ENCODE data around the gene MUS81. TPM values are rescaled to one million over a fixed set of nuclear protein-coding genes. Genes with fewer than 3 reads are reported as not detected.
A peak's percentile ranks its signal among the peaks of the same experiment; 100 is the strongest.

MUS81 gene
- total and polyA plus RNA-seq, 9 of the 15 experiments (the other 6 are each of a cell fraction or from before 2014, with no cell fraction given): 13.4 to 118 (median 53.7) TPM

GRCh38 chr11:65826984-65827735 is 33.1 kb upstream of the MUS81 start (continued):
- TF ChIP-seq TRIM25 (IDR thresholded peaks at IDR 0.05; ENCODE audit: borderline replicate concordance) (no peak), XRCC4 (IDR thresholded peaks at IDR 0.05; ENCODE audit: extremely low read depth, insufficient read depth, insufficient read length) (no peak), POLR2AphosphoS2 (IDR thresholded peaks at IDR 0.05; ENCODE audit: low read length) (no peak)

- DNase-seq (ENCODE audit: extremely low read depth in 1 of 4, low spot score in 3 of 4) (peak in 2 of 4 experiments; percentile 2 to 3), FAIRE-seq (no peak), ATAC-seq (no peak)
- H3K79me2 ChIP-seq (ENCODE audit: control insufficient read depth, insufficient read depth, low read length): no peaks in the 10 kb centered on the region
- H3K9ac ChIP-seq (ENCODE audit: insufficient read depth in 1 of 2, low read depth in 2 of 2, low read length in 2 of 2): peak overlapping the region in 1 of 2 experiments; percentile 40; a peak in 1 of 4 replicates
- ChIA-PET CTCF (ENCODE audit: low intra/inter-chr PET ratio) (no interaction called here), POLR2A (interaction anchor here (0.6 to 5.2 kb wide), 2 partner anchors 22 to 158 kb away, joined by 4 to 27 read pairs; no protein-coding TSS in a partner anchor)
- no peak overlapping the region for H3K27ac ChIP-seq (ENCODE audit: extremely low read depth, low read depth, low read length)
- no peaks in the 10 kb centered on the region for H4K20me1 ChIP-seq (replicated peaks; ENCODE audit: control insufficient read depth, insufficient read depth, low read length)
- H3K4me2 ChIP-seq (ENCODE audit: insufficient read depth, low read length): no peak overlapping the region
- peaks cover 0 to 15% of the 10 kb centered on the region in 2 experiments; a peak in 2 of 5 replicates for H3K4me1 ChIP-seq (replicated peaks in 1 of 2; ENCODE audit: control insufficient read depth in 2 of 2, insufficient read depth in 2 of 2, low read length in 2 of 2)
- in situ Hi-C loops (cut with MboI) (no loop called here), intact Hi-C loops (cut with micrococcal nuclease) (no loop called here)
- H3K9me1 ChIP-seq (ENCODE audit: control insufficient read depth, insufficient read depth, low read length): no peaks in the 10 kb centered on the region
- H3K27me3 ChIP-seq (ENCODE audit: control insufficient read depth in 2 of 2, insufficient read depth in 2 of 2, low read length in 2 of 2): peaks cover 5 to 18% of the 10 kb centered on the region in 2 experiments; a peak in 3 of 5 replicates
- 7% methylated on average over 4 of the region's 4 CpGs for WGBS (ENCODE audit: insufficient coverage, low coverage, missing lambda C conversion rate)
- peak overlapping the region; percentile 32; the same call in 1 of the 2 replicates for H2AFZ ChIP-seq (ENCODE audit: low read depth, low read length)
- H3K36me3 ChIP-seq (ENCODE audit: control insufficient read depth, insufficient read depth, low read length): no peaks in the 10 kb centered on the region
- TF ChIP-seq, protein P1, sequence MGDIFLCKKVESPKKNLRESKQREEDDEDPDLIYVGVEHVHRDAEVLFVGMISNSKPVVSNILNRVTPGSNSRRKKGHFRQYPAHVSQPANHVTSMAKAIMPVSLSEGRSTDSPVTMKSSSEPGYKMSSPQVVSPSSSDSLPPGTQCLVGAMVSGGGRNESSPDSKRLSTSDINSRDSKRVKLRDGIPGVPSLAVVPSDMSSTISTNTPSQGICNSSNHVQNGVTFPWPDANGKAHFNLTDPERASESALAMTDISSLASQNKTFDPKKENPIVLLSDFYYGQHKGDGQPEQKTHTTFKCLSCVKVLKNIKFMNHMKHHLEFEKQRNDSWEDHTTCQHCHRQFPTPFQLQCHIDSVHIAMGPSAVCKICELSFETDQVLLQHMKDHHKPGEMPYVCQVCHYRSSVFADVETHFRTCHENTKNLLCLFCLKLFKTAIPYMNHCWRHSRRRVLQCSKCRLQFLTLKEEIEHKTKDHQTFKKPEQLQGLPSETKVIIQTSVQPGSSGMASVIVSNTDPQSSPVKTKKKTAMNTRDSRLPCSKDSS (IDR thresholded peaks at IDR 0.05; ENCODE audit: low read depth, partially characterized antibody): no peak
- TF ChIP-seq FOXP1 (CRISPR knock-in tag; IDR thresholded peaks at IDR 0.05) (no peak), CREM (IDR thresholded peaks at IDR 0.05; ENCODE audit: low read depth) (no peak)
- no peaks in the 10 kb centered on the region for H3K9me3 ChIP-seq (replicated peaks; ENCODE audit: control insufficient read depth, insufficient read depth, low read depth, low read length)
- no TSS peak for BruUV-seq (replicated peaks)
- no peak overlapping the region for H3K4me3 ChIP-seq
These were observed 30.8 kb upstream of the MUS81 start for GRCh38 chr11:65829459-65829858.
